SKM-1 treated with dmso at 0.1 percent for 144 hours (cell line): Measurements from ENCODE around the gene ZNFX1.
"Not testable (repeated sequence)": the region's sequence is repeated elsewhere in the genome, so short reads cannot be mapped to it uniquely, and the experiment has no call there.

ENCODE experiments used
- DNase-seq: peaks from one replicate; lab custom pipeline; 2025; ENCODE audit not compliant: unreplicated experiment; lab: John Stamatoyannopoulos, UW

Gene ZNFX1

DNA sequence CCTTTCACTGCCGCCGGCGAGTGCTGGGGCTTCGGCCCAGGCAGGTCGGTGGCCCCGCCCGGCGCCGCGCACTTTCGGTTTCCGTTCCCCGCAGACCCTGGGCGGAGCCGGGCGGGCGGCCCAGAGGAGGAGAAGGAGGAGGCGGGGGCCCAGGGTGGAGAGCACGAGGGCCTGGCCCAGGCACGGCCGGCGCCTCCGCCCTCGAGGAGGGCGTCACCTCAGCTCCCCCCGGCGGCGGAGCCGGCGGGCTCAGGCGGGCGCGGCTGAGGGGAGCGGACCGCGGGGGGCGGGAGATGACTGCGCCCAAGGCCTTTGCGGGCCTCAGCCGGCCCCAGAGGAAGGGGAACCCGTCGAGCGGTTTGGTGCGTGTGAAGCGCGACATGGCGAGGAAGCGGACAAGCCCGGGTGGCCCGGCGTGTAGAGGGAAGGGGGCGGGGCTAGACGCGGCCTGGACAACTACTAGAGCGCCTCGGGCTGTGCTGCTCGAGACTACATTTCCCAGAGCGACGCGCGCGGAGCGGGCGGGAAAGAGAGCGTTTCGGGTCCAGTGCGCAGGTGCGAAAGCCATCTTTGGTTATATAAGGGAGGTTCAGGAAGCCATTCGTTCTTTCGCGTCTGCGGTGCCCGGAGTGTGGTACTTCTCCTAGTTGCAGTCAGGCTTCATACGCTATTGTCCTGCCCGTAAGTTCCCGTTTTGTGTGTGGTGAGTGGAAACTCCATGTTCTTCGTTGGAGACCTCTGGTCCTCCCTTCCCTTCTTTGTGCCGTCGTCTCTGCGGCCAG is at the start of gene ZNFX1:
ZNFX1 (minus strand) TSS at position 22 of the 782 bp plus-strand sequence. CDS start 2,218 bp downstream, outside the sequence.
- peak; percentile 98 for DNase-seq

DNA sequence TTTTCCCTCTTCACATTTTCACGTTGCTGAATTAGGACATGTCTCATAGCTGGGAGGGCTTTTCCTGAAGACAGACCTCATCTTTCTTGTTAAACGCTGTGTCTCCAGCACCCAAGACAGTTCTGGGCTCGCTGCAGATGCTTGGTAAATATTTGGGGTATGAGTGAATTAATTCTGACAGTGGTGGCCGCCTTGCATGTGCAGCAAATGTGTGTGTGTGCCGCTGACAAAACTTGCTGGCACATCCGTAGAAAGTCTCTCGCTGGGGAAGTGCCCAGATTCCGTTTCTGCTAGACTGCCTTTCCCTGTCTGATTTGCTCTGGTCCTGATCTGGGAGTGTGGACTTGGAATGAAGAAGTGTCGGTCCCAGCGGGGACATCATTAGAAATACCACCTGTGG is 48.2 kb upstream of the ZNFX1 start:
- DNase-seq, result no peak

DNA sequence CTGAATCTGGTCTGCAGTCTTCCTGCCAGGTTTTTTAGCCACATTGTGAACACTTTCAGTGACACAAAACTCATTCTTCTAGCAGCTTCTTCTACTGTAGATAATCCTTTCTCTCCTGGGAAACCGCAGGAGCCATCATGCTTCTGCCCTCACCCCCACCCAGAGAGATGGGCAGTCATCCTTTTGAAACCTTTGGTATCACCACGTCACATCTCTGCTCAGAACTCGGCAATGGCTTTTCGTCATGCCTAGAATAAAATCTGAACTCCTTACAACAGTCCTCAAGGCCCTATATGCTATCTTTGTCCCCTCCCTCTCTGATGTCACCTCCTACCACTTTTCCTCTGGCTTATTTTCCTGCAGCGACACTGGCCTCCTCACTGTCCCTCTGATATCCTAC is 46.4 kb upstream of the ZNFX1 start:
- DNase-seq, result no peak

DNA sequence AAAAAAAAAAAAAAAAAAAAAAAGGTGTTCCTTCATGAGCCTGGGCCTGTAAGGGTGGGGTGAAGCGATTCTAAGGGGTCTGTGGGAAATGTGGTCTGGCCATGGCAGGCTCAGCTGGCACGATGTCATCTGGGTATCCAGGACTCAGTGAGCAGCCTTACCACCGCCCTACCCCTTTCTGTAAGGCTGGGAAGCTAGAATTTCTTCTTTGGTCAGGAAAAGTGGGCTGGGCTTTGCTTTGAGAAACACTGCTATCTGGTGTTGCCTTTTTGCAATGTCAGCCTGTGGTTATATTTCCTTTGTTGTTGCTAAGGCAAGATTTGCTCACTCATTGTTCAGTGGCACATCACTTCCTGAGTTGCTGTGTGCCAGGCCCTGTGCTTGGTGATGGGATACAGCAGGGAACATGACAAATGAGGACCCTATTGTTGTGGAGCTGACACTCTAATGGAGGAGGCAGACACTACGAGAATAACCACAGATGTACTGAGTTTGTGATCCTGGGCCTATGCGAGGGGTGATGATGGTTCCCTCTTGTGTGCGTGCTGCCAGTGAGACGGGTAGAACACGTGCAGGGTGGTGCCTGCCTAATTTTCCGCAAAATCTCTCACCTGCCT is 45.9 kb upstream of the ZNFX1 start:
- DNase-seq, result peak; percentile 19

DNA sequence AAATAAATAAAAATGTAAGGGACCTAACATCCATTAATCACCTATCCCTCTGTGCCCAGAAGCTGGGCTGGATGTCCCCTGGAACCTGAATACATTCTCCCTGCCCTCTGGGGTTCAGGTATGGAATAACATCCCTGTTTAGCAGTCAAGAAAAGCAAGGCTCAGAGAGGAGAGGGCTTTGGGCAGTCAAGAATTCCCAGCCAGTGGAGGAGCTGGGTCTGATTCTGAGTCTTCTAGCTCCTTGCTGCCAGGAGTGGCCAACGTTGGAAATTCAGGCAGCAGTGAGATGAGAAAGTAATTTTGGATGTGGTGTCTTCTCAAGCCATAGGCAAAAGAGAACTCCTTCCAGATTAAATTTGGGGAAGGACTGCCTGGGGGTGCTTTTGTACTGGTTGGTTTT is 42.6 kb upstream of the ZNFX1 start:
- no peak for DNase-seq

DNA sequence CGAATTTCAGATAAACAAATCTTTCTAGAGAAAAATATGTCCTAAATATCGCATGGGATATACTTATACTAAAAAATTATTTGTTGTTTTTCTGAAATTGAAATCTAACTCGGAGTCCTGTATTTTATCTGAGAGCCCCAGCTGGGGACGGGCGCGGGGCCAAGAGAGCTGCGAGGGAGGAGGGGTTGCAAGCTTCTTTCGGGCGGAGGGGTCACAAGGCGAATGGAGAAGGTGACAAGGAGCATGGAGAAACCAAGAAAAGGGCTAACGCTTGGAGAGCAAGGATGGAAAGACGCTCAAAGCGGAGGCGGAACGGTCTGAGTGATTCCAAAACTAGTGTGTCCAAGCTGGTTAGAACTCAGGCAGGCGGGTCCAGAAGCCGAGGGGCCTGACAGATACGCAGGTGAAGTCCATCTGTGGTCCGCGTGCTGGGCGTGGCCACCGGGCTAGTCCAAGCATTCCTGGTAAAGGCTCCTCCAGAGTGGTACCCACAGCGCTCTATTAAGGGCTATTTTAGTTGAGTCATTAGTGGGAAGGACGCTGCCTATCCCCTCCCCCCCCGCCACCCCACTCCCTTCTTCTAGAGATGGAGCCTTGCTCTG is 41.5 kb upstream of the ZNFX1 start:
- no peak for DNase-seq

DNA sequence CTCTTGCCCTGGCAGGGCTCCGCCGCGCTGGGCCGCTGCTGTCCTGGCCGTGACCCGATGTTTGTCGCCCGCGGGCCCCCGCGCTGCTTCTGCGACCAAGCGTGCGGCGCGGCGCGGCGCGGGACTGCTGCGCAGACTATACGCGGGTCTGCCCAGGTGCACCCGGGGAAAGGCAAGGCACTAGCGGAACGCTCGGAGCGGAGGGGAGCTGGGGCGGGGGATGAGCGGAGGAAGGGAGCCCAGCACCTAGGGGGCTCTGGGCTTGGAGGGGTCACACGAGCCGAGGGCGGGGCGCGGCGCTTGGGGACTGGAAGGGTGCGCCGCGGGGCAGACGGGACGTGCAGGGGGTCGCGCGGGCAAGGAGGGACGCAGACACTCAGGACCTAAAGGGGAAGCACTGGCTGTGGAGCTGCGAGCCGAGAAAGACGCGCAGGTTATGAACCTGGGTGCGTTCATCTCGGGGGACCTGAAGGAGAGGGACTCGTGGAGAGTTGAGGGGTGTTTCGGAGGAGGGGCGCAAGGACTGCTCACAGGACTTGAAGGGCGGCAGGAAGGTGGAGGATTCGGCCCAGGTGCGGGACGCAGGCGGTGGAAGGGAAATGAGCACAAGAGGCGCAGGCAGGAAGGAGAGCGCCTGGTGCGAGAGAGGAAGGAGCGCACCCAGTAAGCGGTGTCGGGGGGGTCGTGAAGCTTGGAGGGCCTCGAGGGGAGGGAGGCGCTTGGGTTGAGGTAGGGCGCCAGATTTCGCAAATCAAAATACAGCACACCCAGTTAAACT is 40.8 kb upstream of the ZNFX1 start:
- DNase-seq, result no peak

DNA sequence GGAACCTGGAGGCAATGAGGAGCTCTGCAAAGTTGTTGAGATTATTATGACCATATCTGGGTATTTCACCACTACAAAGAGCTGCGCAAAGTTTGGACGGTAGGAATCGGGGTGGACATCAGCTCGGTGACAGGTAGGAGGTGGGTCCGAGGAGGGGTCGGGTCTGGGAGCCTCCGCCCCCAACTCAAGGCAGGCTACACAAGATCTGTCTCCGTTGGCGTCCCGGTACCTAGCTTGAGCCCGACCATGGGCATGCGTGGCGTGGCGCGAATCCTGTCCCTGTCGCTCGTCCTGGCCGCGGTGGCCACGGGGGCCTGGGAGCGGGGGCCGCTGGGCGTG is 40.2 kb upstream of the ZNFX1 start:
- no peak for DNase-seq

DNA sequence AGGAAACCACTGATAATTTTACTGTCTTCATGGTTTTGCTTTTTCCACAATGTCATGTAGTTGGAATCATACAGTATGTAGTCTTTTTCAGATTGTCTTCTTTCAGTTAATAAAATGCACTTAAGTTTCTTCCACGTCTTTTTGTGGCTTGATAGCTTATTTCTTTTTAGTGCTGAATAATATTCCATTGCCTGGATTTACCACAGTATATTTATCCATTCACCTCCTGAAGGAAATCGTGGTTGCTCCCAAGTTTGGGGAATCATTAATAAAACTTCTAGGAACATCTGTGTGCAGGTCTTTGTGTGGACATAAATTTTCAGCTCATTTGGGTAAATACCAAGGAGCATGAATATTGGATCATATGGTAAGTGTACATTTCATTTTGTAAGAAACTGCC is 38.8 kb upstream of the ZNFX1 start:
- DNase-seq, result no peak

DNA sequence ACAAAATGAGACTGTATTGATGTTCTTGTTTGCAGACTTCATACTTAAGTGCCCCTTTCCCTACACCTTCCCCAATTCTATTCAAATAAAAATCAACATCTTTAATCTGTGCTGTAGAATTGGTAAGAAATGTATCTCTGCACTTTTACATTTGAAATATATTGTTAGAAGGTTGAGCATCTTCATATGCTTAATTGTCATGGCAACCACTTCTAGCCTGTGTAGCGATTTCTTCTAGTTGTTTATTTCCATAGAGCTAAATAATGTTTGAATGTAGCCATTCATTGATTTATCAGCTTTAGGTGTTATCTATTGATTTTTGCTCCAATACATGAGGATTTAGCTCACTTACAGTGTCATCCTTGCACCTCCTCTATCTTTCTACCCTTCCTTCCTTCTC is 37.7 kb upstream of the ZNFX1 start:
- DNase-seq, result no peak

DNA sequence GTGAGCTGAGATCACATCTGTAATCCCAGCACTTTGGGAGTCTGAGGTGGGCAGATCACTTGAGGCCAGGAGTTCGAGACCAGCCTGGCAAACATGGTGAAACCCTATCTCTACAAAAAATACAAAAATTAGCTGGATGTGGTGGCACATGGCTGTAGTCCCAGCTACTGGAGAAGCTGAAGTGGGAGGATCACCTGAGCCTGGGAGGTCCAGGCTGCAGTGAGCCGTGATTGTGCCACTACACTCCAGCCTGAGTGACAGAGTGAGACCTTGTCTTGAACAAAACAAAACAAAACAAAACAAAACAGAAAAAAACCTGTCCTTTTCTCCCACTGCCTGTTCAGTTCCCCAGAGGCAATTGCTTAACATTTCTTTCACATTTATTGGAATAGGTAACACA is 36.2 kb upstream of the ZNFX1 start:
- DNase-seq, result not testable (repeated sequence)

DNA sequence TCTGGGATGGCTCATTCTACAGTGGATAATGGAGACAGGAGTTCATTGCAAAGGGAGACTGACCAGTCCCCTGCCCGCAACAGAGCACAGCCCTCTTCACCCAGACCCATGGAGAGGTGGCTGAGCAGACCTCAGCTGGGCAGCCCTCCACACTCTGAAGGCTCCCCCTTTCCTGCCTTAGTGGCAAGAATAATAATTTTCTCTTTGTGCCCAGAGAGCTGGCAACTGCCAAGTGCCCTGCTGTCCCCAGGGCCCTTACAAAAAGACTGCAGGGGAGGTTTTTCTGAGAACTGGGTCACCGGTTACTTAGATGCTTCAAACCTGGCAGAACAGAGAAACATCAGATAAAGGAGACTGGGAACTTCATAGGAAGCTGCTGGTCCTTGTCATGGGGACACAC is 35.4 kb upstream of the ZNFX1 start:
- no peak for DNase-seq

DNA sequence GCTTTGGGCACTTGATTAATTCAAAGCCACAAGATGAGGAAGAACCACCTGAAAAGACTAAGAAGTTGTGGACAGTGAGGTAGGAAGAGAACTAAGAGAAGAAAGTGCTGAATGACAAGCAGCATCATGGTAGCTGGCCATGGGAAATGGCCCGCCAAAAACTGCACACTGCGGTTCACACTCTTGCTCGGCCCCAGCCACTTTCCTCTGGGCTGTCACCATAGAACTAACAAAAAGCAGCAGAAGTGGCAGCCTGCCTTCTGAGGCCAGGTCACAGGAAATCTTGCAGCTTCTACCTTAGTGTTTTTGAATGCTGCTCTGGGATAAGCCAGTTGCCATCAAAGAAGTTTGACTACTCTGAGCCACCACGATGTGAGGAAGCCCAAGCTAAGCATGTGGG is 34.8 kb upstream of the ZNFX1 start:
- no peak for DNase-seq

DNA sequence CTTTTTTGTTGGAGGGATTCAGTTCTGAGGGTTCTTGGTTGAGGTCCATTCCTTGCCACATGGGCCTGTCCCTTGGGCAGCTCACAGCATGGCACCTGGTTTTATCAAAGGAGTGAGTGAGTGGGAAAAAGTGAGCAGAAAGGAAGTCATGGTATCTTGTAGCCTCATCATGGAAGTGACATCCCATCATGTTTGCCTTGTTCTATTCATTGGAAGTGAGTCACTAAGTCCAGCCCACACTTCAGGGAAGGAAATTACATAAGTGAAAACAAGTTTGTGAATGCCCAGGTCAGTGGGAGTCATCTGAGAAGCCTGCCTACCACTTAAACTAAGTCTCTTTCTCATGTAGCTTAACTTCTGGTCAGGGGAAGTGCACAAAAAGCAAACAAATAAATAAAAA is 32.8 kb upstream of the ZNFX1 start:
- no peak for DNase-seq

DNA sequence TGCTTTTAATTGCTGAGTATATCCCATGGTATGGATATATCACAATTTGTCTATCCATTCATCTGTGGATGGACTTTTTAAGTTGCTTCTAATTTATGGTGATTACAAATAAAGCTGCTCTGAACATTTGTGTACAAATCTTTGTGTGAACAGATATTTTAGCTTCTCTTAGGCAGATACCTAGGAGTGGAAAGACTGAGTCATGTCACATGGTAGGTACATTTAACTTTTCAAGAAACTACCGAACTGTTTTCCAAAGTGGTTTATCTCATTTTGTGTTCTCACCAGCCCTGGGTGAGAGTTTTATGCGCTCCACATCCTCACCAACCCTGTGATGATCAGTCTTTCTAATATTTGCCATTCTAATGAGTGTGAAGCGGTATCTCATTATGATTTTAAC is 31.0 kb upstream of the ZNFX1 start:
- DNase-seq, result no peak

DNA sequence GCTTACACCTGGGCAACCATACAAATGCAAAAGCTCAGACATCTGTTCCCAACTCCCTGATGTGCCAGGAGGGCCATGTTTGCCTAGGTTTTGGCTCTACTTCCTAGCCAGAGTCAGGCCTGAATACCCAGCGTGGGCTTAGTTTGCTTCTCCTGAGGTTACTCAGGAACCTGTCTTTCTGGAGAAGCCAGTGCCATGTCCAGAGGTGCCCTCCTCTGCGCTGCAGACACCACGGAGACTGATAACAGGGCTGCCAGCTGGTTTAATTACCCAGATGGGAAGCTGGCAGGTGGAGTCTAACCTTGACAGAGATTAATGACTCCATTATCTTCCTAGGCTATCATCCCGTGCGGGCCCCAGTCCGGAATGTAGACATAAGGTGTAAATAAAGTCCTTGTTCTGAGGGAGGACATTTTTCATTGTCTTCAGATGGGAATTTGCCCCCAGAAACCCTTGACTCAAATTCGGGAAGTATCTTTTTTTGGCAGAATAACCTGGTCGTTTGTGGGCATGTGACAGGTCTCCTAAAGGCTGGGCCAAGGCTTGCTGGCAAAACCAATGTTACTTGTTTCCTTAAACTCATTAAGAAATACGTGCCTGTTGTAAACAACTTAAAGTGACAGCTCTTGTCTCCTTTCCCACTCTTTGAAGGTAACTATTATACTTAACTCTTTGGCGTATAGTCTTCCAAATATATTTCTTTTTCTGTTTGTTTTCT is 29.2 kb upstream of the ZNFX1 start:
- no peak for DNase-seq

DNA sequence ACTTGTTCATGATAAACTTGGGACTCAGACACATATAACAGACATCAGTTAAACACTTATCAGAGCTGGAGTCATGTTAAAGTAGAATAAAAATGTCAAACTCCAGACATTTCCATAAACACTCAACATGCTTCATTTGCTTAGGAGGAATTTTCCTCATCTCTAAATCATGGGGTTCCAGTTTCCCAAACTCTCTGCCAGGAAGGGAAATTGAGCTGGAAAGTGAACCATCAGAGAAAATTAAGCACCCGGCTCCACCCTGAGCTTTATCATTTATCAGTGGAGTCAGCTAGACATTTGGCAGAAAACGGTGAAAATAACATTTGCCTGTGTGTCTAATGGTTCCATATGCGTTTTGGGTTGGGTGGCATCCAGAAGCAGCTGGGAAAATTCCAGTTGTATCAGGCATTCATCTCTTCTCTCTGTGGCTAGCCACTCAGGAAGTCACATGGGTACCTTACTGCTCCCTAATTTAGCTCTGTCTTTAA is 25.3 kb upstream of the ZNFX1 start:
- DNase-seq, result no peak

DNA sequence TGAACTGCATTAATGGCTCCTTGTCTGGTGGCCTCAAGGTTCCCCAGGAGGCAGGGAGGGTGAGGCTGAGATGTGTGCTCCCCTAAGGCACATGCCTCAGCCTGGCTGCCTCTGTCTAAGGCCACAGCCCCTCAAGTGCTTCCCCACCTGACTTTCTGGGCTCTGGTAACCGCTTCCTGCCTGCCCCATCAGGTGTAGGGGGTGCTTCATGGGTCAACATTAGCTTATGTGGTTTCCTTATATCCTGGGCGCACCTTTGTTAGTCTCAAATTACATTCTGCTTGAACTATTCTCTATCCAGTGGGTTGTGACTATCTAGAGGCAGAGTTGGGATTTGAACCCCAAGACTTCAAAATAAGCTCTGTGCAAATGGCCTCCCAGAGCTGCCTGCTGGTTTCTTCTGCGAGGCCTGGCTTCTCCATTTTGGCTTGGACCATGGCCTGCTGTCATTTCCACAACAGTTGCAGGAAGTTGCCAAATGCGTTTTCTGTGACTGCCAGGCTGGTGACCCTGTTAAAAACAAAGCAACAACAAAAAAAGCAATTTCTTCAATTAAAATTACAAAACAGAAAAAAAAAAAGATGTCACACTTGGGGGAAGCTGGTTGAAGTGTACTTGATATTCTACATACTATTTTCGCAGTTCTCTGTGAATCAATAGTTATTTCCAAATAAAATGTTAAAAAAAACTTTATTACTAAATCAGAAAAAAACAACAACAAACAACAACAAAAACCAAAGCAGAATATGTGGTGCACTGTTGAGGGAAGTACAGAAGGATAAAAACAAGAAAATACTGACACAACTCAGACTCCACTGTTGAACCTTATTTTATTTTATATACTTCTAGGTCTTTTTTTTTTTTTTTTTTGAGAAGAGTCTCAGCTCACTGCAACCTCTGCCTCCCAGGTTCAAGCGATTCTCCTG is 20.0 kb upstream of the ZNFX1 start:
- DNase-seq, result peak; percentile 59

DNA sequence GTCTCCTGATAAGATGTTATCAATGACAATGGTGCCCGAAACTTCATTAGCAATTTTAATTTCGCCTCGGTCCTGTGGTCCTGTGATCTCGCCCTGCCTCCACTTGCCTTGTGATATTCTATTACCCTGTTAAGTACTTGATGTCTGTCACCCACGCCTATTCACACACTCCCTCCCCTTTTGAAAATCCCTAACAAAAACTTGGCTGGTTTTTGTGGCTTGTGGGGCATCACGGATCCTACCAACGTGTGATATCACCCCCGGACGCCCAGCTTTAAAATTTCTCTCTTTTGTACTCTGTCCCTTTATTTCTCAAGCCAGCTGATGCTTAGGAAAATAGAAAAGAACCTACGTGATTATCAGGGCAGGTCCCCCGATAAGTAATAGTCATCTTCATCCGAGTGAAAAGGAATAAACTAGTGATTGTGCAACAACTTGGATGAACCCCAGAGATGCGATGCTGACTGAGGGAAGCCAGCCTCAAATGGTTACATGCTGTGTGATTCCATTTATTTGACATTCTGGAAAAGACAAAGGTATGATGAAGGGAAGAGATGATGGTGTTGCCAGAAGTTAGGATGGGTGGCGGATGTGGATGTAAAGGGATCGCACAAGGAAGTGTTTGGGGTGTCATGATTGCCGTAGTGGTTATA is 16.3 kb upstream of the ZNFX1 start:
- not testable (repeated sequence) for DNase-seq
